Tibial nerve (tissue), 4 donors: ENCODE measurements around the gene PRDM2.

ENCODE experiments used
- EP300 ChIP-seq, 2 donors: sonication (generic); formaldehyde crosslinking; IDR thresholded peaks; one replicate each; pipeline ENCODE4 v1.6.1; 2017; ENCODE audit warnings: antibody characterized with exemption in 2 of 2, mild to moderate bottlenecking in 1 of 2
- POLR2A ChIP-seq, 2 donors: fragments of 450-650 bp; IDR thresholded peaks; one replicate each; pipeline ENCODE4 v1.6.1; 2017; ENCODE audit warnings: antibody characterized with exemption in 2 of 2, mild to moderate bottlenecking in 2 of 2, moderate library complexity in 2 of 2
- TF ChIP-seq, protein P1 (sequence below), 5 experiments: fragments of 200-600 bp in 3 of 5; fragments of 450-650 bp in 2 of 5; sonication (generic) in 3 of 5; IDR thresholded peaks; one replicate each; pipeline ENCODE4 v1.5.1; 2016 to 2019; ENCODE audit warnings: antibody characterized with exemption in 5 of 5, mild to moderate bottlenecking in 3 of 5, moderate library complexity in 2 of 5

DNA sequence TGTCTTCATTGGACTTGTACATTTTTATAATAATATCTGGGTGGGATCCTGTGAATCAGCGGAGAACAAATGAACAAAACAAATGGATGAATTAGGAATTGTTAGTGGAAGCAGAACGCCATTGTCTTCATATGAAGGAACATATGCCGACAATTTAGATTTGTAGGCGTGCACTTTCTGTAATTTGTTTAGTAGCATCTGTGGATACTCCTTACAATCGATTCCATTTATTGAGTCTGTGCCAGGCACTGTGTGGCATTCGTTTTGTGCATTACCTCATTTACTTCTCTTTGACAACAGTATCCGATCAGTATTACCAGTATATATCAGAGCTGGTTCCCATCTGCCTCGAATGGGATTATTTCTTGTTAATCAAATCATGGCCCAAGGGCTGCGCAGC is 61.9 kb downstream of the PRDM2 start:
- no peak for TF ChIP-seq POLR2A (IDR thresholded peaks at IDR 0.05)
- TF ChIP-seq, protein P1, sequence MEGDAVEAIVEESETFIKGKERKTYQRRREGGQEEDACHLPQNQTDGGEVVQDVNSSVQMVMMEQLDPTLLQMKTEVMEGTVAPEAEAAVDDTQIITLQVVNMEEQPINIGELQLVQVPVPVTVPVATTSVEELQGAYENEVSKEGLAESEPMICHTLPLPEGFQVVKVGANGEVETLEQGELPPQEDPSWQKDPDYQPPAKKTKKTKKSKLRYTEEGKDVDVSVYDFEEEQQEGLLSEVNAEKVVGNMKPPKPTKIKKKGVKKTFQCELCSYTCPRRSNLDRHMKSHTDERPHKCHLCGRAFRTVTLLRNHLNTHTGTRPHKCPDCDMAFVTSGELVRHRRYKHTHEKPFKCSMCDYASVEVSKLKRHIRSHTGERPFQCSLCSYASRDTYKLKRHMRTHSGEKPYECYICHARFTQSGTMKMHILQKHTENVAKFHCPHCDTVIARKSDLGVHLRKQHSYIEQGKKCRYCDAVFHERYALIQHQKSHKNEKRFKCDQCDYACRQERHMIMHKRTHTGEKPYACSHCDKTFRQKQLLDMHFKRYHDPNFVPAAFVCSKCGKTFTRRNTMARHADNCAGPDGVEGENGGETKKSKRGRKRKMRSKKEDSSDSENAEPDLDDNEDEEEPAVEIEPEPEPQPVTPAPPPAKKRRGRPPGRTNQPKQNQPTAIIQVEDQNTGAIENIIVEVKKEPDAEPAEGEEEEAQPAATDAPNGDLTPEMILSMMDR (IDR thresholded peaks at IDR 0.05) = no peak
- no peak for TF ChIP-seq EP300 (IDR thresholded peaks at IDR 0.05)
